Fibroblast of the aortic adventitia (primary cell): ENCODE data around the gene TIGD7. TPM values are rescaled to one million over a fixed set of nuclear protein-coding genes. Genes with fewer than 3 reads are reported as not detected.

Experiments
- DNase-seq: peaks from one replicate; pipeline ENCODE4 v3.0.0-alpha.2; 2010; ENCODE audit warnings: low read depth
- H3K4me3 ChIP-seq: 2 replicates; pipeline ENCODE4 v1.5.1; 2011; ENCODE audit warnings: low read depth, mild to moderate bottlenecking, control low read depth, low read length, moderate library complexity
- total RNA-seq: library from RNA; depleted of rRNA; stranded (reverse); fragments of >200 nt; gene quantifications from 2 replicates; pipeline ENCODE4 v1.2.3, GENCODE V29; 2012; ENCODE audit warnings: low replicate concordance
- TF ChIP-seq, protein P1 (sequence below): IDR thresholded peaks from 2 replicates; pipeline ENCODE4 v1.5.1; 2011; ENCODE audit warnings: mild to moderate bottlenecking, low read length, control low read depth, inconsistent platforms; ENCODE audit not compliant: insufficient read depth

Gene TIGD7
- total RNA-seq, 1 donor: 6.4 TPM

DNA sequence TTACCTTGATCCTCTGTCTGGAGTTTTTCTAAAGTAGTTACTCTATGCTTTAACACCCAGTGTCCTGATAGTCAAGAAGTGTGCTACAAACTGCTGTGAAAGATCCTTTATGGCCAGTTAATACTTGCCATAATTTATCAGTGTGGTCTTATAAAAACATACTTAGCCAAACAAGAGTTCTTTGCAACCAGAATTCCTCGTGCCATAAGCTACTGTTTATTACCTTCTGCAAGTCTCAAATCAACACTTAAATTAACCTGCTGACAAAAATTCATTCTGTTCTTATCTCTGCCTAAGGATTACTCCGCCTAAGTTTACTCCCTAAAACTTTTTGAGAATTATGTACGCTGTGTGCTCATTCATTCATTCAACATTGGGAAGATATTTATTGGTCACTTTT lies 22.9 kb upstream of the TIGD7 start:
- DNase-seq: no peak
- TF ChIP-seq, protein P1, sequence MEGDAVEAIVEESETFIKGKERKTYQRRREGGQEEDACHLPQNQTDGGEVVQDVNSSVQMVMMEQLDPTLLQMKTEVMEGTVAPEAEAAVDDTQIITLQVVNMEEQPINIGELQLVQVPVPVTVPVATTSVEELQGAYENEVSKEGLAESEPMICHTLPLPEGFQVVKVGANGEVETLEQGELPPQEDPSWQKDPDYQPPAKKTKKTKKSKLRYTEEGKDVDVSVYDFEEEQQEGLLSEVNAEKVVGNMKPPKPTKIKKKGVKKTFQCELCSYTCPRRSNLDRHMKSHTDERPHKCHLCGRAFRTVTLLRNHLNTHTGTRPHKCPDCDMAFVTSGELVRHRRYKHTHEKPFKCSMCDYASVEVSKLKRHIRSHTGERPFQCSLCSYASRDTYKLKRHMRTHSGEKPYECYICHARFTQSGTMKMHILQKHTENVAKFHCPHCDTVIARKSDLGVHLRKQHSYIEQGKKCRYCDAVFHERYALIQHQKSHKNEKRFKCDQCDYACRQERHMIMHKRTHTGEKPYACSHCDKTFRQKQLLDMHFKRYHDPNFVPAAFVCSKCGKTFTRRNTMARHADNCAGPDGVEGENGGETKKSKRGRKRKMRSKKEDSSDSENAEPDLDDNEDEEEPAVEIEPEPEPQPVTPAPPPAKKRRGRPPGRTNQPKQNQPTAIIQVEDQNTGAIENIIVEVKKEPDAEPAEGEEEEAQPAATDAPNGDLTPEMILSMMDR: no peak
- no peak overlapping the region for H3K4me3 ChIP-seq

DNA sequence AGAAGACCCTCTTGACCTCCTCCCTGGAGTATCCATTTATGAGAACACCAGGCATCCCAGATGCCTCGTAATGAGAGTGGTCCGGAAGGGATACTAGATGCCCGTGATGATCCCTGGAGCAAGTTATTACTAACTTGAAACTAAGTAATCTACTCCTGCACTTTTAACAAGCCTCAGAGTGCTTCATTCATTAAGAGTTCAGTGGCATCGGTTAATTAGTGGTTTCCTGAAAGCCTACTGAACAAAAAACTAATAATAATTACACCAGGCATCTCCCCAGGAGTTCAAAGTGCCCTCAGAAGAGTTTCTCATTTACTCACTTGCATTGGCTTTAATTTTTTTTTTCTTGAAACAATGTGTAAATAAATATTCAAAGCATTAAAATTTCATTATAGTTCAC lies 22.3 kb upstream of the TIGD7 start:
- TF ChIP-seq, protein P1: no peak
- no peak for DNase-seq
- H3K4me3 ChIP-seq: no peak overlapping the region

DNA sequence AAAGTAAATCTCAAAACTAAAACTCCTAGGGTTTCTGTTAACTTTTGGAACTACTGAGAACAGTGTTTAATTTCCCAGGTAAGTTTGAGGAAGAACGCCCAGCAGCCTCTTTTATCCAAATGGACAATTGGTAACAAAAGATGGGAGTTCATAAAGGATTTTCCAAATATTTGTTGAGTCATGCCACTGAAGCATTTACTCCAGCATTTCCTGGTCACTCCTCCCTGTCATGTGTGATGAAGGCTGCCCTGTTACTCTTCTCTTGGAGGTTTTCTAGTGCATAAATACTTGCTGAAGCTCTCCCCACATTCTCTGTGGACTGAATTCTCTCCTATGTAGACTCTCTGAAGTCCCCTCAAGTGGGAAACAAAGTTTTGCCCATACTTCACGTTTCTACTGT lies 16.6 kb upstream of the TIGD7 start:
- TF ChIP-seq, protein P1: no peak
- H3K4me3 ChIP-seq: no peak overlapping the region
- DNase-seq: no peak

DNA sequence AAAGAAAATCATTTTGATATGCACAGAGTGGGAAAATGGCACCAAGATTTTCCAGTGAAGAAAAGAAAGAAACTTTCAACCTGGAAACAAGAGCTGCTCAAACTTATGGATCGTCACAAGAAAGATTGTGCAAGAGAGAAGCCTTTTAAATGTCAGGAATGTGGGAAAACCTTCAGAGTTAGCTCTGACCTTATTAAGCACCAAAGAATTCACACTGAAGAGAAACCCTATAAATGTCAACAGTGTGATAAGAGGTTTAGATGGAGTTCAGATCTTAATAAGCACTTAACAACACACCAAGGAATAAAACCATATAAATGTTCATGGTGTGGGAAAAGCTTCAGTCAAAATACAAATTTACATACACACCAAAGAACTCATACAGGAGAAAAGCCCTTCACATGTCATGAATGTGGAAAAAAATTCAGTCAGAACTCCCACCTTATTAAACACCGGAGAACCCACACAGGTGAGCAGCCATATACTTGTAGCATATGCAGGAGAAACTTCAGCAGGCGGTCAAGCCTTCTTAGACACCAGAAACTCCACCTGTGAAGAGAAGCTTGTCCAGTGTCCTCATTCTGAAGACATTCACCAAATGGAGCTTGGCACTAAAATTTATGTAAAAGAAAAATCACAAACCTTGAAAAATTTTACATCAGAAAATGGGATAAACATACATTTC lies 12.2 kb upstream of the TIGD7 start:
- DNase-seq: peak; percentile 27
- TF ChIP-seq, protein P1: no peak

DNA sequence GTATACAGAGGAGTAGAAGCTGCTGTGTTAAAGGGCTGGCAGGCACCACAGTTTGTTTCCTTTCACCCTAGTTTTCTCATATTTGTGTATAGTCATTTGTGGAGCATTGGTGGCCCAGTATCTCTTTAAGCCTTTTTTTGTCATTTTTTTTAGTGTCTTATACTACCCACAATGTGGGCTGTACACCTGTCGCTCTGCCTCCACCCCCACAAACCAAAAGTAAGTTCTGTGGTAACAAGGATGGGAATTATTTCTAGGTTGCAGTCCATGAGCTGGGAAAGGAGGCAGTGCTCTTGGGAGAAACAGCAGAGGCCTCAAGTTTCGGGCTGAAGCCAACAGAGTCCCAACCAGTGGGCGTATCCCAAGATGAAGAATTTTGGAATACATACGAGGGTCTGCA lies 6.3 kb upstream of the TIGD7 start:
- no peak for DNase-seq
- TF ChIP-seq, protein P1: no peak
- no peak overlapping the region for H3K4me3 ChIP-seq

More for the DNA sequence above, 12.2 kb upstream of the TIGD7 start:
- H3K4me3 ChIP-seq: no peak overlapping the region

DNA sequence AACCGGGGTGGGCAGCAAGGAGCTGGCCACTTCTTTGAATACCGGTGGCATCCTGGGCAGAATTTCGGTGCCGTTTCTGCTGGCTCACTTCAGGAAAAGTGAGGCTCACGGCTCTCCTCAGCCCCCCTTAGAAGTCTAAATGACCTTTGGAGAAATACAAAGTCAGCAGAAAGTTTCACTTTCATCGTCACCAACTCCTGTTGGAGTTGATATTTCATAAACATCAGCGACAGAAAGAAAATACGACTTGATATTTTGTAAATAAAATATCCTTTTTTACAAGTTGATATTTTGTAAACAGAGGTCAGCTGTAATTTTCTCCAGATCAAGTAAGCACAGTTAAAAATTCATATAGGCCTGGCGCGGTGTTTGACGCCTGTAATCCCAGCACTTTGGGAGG lies 848 bp upstream of the TIGD7 start:
- no peak for DNase-seq
- TF ChIP-seq, protein P1: no peak
- H3K4me3 ChIP-seq: peak overlapping the region; percentile 83

DNA sequence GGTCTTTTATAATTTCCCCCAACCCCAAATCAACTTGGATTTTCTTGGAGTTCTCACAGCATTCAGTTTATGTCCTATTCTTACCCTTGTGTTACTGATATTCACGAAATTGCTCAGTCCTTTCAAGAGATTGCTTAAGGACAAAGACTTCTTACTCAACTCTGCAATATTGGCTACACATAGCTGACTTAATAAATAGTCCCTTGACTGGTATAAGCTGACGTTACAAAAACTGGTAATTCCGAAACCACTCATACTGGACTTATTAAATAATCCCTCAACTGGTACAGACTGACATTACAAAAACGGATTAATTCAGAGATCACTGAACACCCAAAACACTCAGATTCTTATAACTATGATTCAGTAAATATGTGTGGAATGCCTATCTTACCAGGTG lies 860 bp downstream of the TIGD7 start:
- peak; percentile 12 for DNase-seq
- peak overlapping the region; percentile 83 for H3K4me3 ChIP-seq

More for the DNA sequence above, 860 bp downstream of the TIGD7 start:
- TF ChIP-seq, protein P1: no peak
